Mucosa of descending colon (tissue), 3 donors: ENCODE measurements around the gene RHBDL1. TPM values are rescaled to one million over a fixed set of nuclear protein-coding genes. Genes with fewer than 3 reads are reported as not detected.

Source experiments
- ATAC-seq: fragments of 200-7000 bp; cut with Tn5 transposase; one replicate; pipeline ENCODE4 v1.9.1; 2020; ENCODE audit warnings: mild to moderate bottlenecking, moderate library complexity
- DNase-seq, 3 donors: peaks; one replicate each; pipeline ENCODE4 v3.0.0-alpha.2; 2020
- H3K36me3 ChIP-seq: fragments of 200-600 bp; one replicate; pipeline ENCODE4 v1.8.0; 2021; ENCODE audit warnings: low read depth, mild to moderate bottlenecking
- H3K4me1 ChIP-seq: fragments of 200-600 bp; one replicate; pipeline ENCODE4 v1.8.0; 2021; ENCODE audit warnings: low read depth, mild to moderate bottlenecking
- H3K4me3 ChIP-seq: fragments of 200-600 bp; one replicate; pipeline ENCODE4 v1.8.0; 2021; ENCODE audit warnings: mild to moderate bottlenecking
- H3K9me3 ChIP-seq: fragments of 200-600 bp; one replicate; pipeline ENCODE4 v1.8.0; 2021; ENCODE audit warnings: mild to moderate bottlenecking
- CTCF ChIP-seq: fragments of 200-600 bp; IDR thresholded peaks from one replicate; pipeline ENCODE4 v1.8.0; 2022; ENCODE audit warnings: antibody characterized with exemption, mild to moderate bottlenecking
- intact Hi-C, 2 donors: fragments of 100-400 bp; cut with DNase I in 1 of 2; cut with micrococcal nuclease in 1 of 2; formaldehyde crosslinking; loops; one replicate each; pipeline versions ENCODE4 v1.11.0 to v1.11.1; 2022; cut with DNase I, micrococcal nuclease
- total RNA-seq, 3 donors: library from RNA; stranded (reverse); fragmentation: NEBNext Ultra II Directional in 2 of 3; extraction: Animal tissue kit (Norgen Biotek cat#: 25700) in 2 of 3; gene quantifications; one replicate each; pipeline versions ENCODE4 v1.2.1 to v1.2.4, GENCODE V29; 2021 to 2023
- donor health status: DM: no; HTN: no; CAD: no; lungs with moderate emphysema.
- donor health status: DM: no; HTN: no; CAD: no.
- donor health status: DM: no; HTN: yes; CAD: no.

RHBDL1 gene
- total RNA-seq, 3 donors from 2014 or later: 2.8 to 3.4 (median 3.0) TPM

DNA sequence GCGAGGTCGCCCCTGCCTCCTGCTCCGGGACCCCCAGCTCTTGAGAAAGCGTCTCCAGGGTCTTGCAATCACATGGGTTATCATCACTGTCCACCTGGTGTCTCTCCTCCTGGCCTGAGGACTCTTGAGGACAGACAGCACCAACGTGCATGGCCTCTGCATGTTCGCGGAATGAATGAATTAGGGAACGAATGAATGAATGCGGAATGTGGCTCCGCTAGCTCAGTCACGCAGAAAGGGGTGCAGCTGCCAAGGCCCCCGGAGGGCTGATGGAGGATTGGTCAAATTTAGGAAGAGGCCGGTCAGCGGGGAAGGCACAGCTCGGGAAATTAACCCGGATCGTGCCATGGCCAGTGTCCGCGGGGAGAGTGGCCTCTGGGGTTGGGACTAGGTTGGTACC is 26.9 kb downstream of the RHBDL1 start:
- H3K4me3 ChIP-seq: no peak overlapping the region
- intact Hi-C loops: no loop called here
- peaks cover 2% of the 10 kb centered on the region for H3K4me1 ChIP-seq
- no peak for TF ChIP-seq CTCF
- no peaks in the 10 kb centered on the region for H3K9me3 ChIP-seq
- no peaks in the 10 kb centered on the region for H3K36me3 ChIP-seq
- DNase-seq (no peak), ATAC-seq (no peak)

DNA sequence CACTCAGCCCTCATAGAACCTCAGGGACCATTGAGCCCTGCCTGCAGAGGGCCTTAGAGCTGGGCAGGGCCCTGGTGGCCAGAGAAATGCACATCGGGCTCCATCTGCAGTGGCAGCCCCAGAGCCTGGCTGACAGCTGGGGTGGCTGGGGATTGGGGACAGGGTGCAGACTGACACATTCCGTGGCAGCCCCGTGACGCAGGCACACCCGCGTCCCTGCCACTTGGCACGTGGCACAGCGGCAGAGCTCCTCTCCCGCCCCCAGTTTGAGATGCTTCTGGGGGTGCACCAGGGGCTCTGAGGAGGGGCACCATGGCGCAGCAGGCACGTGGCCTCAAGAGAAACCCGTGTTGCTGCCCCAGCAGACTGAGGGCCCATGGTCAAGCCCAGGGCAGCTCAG is 27.9 kb downstream of the RHBDL1 start:
- no peak for ATAC-seq
- DNase-seq: no peak
- H3K4me1 ChIP-seq: peaks cover 2% of the 10 kb centered on the region
- no peaks in the 10 kb centered on the region for H3K9me3 ChIP-seq
- intact Hi-C loops: no loop called here
- no peak overlapping the region for H3K4me3 ChIP-seq
- TF ChIP-seq CTCF: no peak
- no peaks in the 10 kb centered on the region for H3K36me3 ChIP-seq

GRCh38 chr16:704047-704446 is 28.6 kb downstream of the RHBDL1 start:
- no peak for TF ChIP-seq CTCF
- H3K4me3 ChIP-seq: no peak overlapping the region
- H3K4me1 ChIP-seq: peaks cover 2% of the 10 kb centered on the region
- H3K9me3 ChIP-seq: no peaks in the 10 kb centered on the region
- H3K36me3 ChIP-seq: no peaks in the 10 kb centered on the region
- ATAC-seq (no peak), DNase-seq (no peak)
- intact Hi-C loops: no loop called here

- H3K4me3 ChIP-seq: no peak overlapping the region
- DNase-seq (no peak), ATAC-seq (no peak)
- intact Hi-C loops: no loop called here
- no peaks in the 10 kb centered on the region for H3K36me3 ChIP-seq
- H3K9me3 ChIP-seq: no peaks in the 10 kb centered on the region
- TF ChIP-seq CTCF: no peak
- peaks cover 2% of the 10 kb centered on the region for H3K4me1 ChIP-seq
These were observed 29.3 kb downstream of the RHBDL1 start for GRCh38 chr16:704552-705380.

DNA sequence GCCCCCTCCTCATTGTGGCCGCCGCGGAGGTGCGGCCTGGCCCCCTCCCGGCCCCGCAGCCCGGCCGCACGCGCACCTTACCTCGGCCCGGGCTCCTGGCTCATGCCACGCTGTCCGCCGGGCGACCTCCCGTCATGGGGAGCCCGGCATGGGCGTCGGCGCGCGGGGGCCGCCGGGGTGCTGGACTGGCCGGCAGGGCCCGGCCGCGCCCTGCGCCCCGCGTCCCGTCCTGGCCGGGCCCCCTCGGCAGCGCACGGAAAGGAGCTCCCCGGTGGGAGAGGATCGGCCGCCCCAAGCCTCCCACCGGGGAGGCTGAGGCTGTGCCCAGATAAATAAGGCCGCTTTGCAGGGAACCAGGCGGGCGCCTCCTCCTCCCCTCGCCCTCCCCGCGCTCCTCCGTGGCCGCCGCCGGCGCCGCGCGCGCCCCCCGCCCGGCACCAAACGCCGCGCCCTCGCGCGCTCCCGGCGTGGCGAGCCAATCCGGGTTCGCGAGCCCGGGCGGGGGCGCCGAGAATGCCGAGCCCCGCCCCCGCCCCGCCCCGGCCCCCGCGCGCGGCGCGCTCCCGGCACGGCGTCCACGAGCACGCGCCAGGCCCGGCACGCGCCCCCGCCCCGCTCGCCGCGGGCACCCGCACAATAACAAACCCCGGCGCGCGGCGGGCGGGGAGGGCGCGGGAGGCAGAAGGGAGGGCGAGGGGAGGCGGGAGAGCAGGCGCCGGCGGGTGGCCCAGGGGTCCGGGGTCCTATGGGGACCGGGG is 30.1 kb downstream of the RHBDL1 start, which contains the start of gene FBXL16:
TSS of gene FBXL16 (minus strand) at position 371 of the 758 bp plus-strand sequence. CDS start 8,396 bp downstream, outside the sequence.
- ATAC-seq: no peak
- no peak for DNase-seq
- Histone ChIP-seq H3K4me3 (no peak within 1 kb of the TSS), H3K36me3 (no peaks in the 10 kb centered on the region), H3K4me1 (peaks cover 2% of the 10 kb centered on the region), H3K9me3 (no peaks in the 10 kb centered on the region)
- TF ChIP-seq CTCF: no peak
- intact Hi-C loops: no loop called here
